Right lobe of liver (tissue), 6 donors: ENCODE data around the gene WDR53. TPM values are rescaled to one million over a fixed set of nuclear protein-coding genes. Genes with fewer than 3 reads are reported as not detected.
"Not testable (repeated sequence)": the region's sequence is repeated elsewhere in the genome, so short reads cannot be mapped to it uniquely, and the experiment has no call there.

Experiments used
- ATAC-seq, 4 donors: fragments of 200-7000 bp; cut with Tn5 transposase; one replicate each; pipeline ENCODE4 v1.9.1; 2020; ENCODE audit warnings: mild to moderate bottlenecking in 4 of 4, moderate library complexity in 4 of 4
- DNase-seq, 3 donors: peaks; one replicate each; pipeline ENCODE4 v3.0.0-alpha.2; 2020
- H3K27ac ChIP-seq, 3 donors: fragments of 200-600 bp; one replicate each; pipeline ENCODE4 v1.8.0; 2022
- H3K27me3 ChIP-seq, 2 donors: fragments of 200-600 bp; one replicate each; pipeline ENCODE4 v1.8.0; 2022
- H3K36me3 ChIP-seq, 4 donors: fragments of 200-600 bp; sonication (generic) in 1 of 4; one replicate each; pipeline versions ENCODE4 v1.5.1 to v1.8.0; 2017 to 2022; ENCODE audit warnings: control low read depth in 1 of 4
- H3K4me1 ChIP-seq, 4 donors: fragments of 200-600 bp; sonication (generic) in 1 of 4; one replicate each; pipeline versions ENCODE4 v1.5.1 to v1.8.0; 2017 to 2022; ENCODE audit warnings: control low read depth in 1 of 4
- H3K4me3 ChIP-seq, 3 donors: fragments of 200-600 bp; one replicate each; pipeline ENCODE4 v1.8.0; 2022
- H3K9me3 ChIP-seq, 4 donors: fragments of 200-600 bp; sonication (generic) in 1 of 4; one replicate each; pipeline versions ENCODE4 v1.5.1 to v1.8.0; 2017 to 2022; ENCODE audit warnings: control low read depth in 1 of 4
- POLR2A ChIP-seq: fragments of 450-650 bp; IDR thresholded peaks from one replicate; pipeline ENCODE4 v1.6.1; 2017; ENCODE audit warnings: antibody characterized with exemption, mild to moderate bottlenecking
- WGBS: methylation state at CpG from one replicate; pipeline ENCODE4 v1.1.6; 2018; ENCODE audit warnings: low coverage, low lambda C conversion rate; ENCODE audit not compliant: insufficient coverage; ENCODE audit errors: missing lambda C conversion rate; 5-methylcytosine and 5-hydroxymethylcytosine counted together
- intact Hi-C, 2 donors: fragments of 100-400 bp; cut with DNase I; formaldehyde crosslinking; loops; one replicate each; pipeline versions ENCODE4 v1.11.2 to v1.14.1; 2022
- total RNA-seq, 6 experiments: library from RNA; depleted of rRNA in 2 of 6; stranded (reverse); fragments of >200 nt in 2 of 6; fragmentation: NEBNext Ultra II Directional in 3 of 6; extraction: Animal tissue kit (Norgen Biotek cat#: 25700) in 3 of 6; gene quantifications; one replicate each; pipeline versions ENCODE4 v1.1.0 to v1.2.4, GENCODE V29; 2016 to 2023
- TF ChIP-seq, protein P1 (sequence below), 4 donors: fragments of 200-600 bp in 3 of 4; fragments of 450-650 bp in 1 of 4; IDR thresholded peaks; one replicate each; pipeline versions ENCODE4 v1.5.1 to v1.8.0; 2016 to 2022; ENCODE audit warnings: antibody characterized with exemption in 4 of 4, mild to moderate bottlenecking in 2 of 4
- donor health status: DM: no; HTN: yes; CAD: no.
- donor health status: DM: no; HTN: no; CAD: no.
- donor health status: DM: no; HTN: no; CAD: no.
- donor health status: DM: no; HTN: yes; CAD: no.
- donor health status: DM: no; HTN: yes; CAD: no.

Gene WDR53
- total RNA-seq, 6 experiments from 2014 or later = 1.5 to 5.8 (median 4.3) TPM

DNA sequence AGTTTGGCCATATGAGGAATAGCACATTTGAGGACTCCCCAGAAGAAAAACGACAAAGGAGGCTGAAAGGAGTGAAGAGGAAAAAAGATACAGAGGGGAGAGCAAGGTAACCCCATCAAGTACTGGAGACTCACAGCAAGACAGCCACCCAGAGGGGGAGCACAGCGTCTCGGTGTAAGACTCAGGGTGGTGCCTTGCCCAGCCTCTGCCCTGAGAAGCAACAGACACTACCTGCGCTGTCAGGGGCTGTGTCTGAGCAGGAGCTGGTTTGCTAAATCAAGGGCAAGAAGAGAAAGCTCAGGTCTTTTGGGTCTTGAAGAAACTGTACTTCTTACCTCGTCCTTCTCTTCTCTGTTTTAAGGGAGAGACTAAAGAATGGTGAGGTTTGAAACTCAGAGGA, 28.0 kb upstream of the WDR53 start:
- H3K27ac ChIP-seq = no peak overlapping the region
- no peaks in the 10 kb centered on the region for H3K4me1 ChIP-seq
- ATAC-seq = no peak
- no peak overlapping the region for H3K4me3 ChIP-seq
- intact Hi-C loops = no loop called here
- no peaks in the 10 kb centered on the region for H3K36me3 ChIP-seq
- DNase-seq = no peak
- no peaks in the 10 kb centered on the region for H3K9me3 ChIP-seq
- TF ChIP-seq, protein P1, sequence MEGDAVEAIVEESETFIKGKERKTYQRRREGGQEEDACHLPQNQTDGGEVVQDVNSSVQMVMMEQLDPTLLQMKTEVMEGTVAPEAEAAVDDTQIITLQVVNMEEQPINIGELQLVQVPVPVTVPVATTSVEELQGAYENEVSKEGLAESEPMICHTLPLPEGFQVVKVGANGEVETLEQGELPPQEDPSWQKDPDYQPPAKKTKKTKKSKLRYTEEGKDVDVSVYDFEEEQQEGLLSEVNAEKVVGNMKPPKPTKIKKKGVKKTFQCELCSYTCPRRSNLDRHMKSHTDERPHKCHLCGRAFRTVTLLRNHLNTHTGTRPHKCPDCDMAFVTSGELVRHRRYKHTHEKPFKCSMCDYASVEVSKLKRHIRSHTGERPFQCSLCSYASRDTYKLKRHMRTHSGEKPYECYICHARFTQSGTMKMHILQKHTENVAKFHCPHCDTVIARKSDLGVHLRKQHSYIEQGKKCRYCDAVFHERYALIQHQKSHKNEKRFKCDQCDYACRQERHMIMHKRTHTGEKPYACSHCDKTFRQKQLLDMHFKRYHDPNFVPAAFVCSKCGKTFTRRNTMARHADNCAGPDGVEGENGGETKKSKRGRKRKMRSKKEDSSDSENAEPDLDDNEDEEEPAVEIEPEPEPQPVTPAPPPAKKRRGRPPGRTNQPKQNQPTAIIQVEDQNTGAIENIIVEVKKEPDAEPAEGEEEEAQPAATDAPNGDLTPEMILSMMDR (IDR thresholded peaks at IDR 0.05) = no peak
- TF ChIP-seq POLR2A = no peak
- 21% methylated on average over 3 of the region's 5 CpGs for WGBS
- H3K27me3 ChIP-seq = no peaks in the 10 kb centered on the region

DNA sequence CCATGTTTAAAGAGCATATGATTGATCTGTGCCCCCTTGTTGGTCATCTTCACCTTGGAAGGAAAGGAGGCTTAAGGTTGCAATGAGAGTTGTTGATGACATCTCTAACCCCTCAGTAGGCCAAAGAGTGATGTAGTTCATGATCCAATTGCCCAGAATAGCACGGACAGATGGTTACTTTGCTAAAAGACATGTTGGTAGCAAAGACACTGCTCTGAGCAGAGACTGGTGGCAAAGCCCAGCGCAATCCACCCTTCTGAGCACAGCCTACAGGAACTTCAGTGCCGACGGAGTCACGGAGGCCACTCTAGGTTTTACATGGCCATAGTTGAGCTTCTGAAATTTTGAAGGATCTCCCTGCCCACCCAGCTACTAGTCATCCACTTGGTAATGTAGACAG, 21.9 kb upstream of the WDR53 start:
- 82% methylated on average over 4 of the region's 5 CpGs for WGBS
- TF ChIP-seq POLR2A = no peak
- TF ChIP-seq, protein P1 (IDR thresholded peaks at IDR 0.05) = no peak
- no peaks in the 10 kb centered on the region for H3K36me3 ChIP-seq
- no peaks in the 10 kb centered on the region for H3K9me3 ChIP-seq
- no peak overlapping the region for H3K4me3 ChIP-seq
- intact Hi-C loops = no loop called here
- no peak for ATAC-seq
- no peaks in the 10 kb centered on the region for H3K27me3 ChIP-seq
- no peak overlapping the region for H3K27ac ChIP-seq
- H3K4me1 ChIP-seq = no peaks in the 10 kb centered on the region
- DNase-seq = no peak

DNA sequence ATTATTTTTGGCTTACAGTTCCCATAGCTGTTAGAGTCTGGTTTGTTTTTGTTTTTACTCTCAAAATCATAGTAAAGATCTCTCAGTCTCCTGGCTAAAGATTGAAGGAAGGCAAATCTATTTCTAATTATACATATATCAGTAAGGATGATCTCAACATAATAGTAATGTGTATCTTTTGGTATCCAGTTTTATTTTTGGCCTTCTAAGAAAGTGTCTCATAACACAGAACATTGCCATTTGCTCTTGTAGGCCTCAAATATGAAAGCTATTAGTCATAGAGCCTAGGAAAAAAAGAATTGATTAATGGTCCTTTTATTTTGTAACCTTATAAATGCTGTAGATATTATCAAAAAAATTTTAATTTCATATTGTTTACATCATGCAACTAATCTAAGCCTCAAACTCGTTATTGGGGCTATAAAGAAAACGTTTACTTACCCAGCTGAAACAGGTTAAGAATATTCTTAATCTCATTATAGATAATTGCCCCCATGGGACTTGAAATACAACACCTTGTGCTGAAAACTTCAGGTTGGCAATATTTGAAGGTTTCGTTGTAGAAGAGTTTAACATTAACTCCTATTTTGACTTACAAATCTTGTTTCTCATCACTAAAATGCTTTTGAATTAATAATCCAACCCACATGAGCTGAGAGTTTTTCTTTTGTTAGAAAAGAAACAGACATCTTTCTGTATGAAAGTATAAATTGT, 16.8 kb upstream of the WDR53 start:
- H3K9me3 ChIP-seq = no peaks in the 10 kb centered on the region
- no peaks in the 10 kb centered on the region for H3K27me3 ChIP-seq
- TF ChIP-seq, protein P1 (IDR thresholded peaks at IDR 0.05) = no peak
- TF ChIP-seq POLR2A = no peak
- no peak overlapping the region for H3K4me3 ChIP-seq
- WGBS = 89% methylated on average over 3 of the region's 3 CpGs
- no peak overlapping the region for H3K27ac ChIP-seq
- DNase-seq (no peak), ATAC-seq (no peak)
- peaks cover 0 to 10% (median 0%) of the 10 kb centered on the region in 4 donors for H3K36me3 ChIP-seq
- intact Hi-C loops = no loop called here
- no peaks in the 10 kb centered on the region for H3K4me1 ChIP-seq

DNA sequence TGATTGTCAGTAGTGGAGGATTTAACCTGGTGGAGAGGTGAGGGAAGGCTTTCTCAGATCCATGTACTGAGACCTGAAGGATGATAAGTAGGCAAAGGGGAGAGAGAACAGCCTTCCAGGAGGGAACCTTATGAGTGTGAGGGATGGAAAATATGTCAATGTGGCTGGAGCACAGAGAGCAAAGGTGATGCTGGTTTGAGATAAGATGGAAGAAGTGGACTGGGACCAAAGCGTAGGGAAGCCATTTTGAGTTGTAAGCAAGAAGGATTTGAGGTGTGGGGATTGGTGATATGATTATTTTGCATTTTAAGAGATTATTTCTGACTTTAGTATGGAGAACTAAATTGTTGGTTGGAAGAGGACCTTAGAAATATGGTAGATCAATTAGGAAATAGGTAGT, 4.0 kb upstream of the WDR53 start:
- WGBS = 24% methylated on average over 1 of the region's 1 CpG
- ATAC-seq = no peak
- TF ChIP-seq, protein P1 (IDR thresholded peaks at IDR 0.05) = no peak
- no peak for TF ChIP-seq POLR2A
- intact Hi-C loops = no loop called here
- no peaks in the 10 kb centered on the region for H3K27me3 ChIP-seq
- no peak overlapping the region for H3K4me3 ChIP-seq
- H3K36me3 ChIP-seq = peaks cover 0 to 2% (median 0%) of the 10 kb centered on the region in 4 donors
- H3K4me1 ChIP-seq = peaks cover 0 to 13% (median 6%) of the 10 kb centered on the region in 4 donors
- no peak for DNase-seq
- no peaks in the 10 kb centered on the region for H3K9me3 ChIP-seq
- H3K27ac ChIP-seq = no peak overlapping the region

DNA sequence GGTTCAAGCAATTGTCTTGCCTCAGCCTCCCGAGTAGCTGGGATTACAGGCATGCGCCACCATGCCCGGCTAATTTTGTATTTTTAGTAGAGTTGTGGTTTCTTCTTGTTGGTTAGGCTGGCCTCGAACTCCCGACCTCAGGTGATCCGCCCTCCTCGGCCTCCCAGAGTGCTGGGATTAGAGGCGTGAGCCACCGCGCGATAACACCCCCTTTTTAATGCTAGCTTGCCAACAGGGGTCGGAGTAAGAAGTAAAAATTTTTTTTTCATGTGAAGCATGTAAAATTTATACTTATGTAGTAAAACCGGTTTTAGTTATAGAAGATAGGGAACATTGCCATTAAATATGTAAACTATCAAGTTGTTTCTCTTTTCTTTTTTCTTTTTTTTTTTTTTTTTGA, 2.0 kb upstream of the WDR53 start:
- H3K4me1 ChIP-seq = peaks cover 0 to 13% (median 6%) of the 10 kb centered on the region in 4 donors
- ATAC-seq, H3K36me3 ChIP-seq, H3K27me3 ChIP-seq, H3K9me3 ChIP-seq, H3K27ac ChIP-seq, H3K4me3 ChIP-seq, DNase-seq, intact Hi-C loops: not testable (repeated sequence)
- 93% methylated on average over 13 of the region's 13 CpGs for WGBS
